Islet precursor cell (in vitro differentiated cells): ENCODE results near the gene TIE1.

Source experiments
- DNase-seq: peaks from one replicate; pipeline ENCODE4 v3.0.0-alpha.2; 2018

Gene TIE1

DNA sequence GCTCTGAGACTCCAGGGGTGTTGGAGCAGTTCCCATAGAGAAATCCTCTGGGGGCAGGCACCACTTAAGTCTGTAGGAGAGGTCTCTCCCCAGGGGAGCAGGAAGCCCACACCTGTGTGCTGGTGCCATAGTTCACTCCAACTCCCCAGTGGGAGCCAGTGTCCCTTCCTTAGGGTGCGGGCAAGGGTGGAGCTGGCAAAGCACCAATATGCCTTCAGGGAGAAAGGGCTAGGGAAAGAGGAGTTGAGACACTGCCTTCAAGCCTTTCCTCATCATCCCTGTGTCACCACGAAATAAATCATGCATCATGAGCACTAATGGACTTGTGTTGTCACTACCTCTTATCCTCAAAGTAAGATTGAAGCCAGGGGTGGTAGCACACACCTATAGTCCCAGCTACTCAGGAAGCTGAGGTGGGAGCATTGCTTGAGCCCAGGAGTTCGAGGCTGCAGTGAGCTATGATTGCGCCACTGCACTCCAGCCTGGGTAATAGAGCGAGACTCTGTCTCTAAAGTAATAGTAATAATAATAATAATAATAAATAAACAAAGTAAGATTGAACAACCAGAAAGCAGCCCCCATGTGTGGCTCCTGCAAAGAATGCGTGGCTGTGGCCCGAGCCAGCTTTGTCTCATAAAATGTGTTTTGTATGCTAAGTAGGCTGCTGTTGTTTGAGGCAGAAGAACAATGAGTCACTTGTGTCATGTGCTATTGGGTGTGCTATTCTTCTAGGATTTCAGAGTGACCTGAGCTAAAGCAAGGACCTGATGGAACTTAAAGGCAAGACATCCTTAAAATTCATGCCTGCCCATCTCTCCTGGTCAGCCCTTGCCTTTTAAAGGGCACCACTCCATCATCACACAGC, 6.7 kb upstream of the TIE1 start:
- no peak for DNase-seq

DNA sequence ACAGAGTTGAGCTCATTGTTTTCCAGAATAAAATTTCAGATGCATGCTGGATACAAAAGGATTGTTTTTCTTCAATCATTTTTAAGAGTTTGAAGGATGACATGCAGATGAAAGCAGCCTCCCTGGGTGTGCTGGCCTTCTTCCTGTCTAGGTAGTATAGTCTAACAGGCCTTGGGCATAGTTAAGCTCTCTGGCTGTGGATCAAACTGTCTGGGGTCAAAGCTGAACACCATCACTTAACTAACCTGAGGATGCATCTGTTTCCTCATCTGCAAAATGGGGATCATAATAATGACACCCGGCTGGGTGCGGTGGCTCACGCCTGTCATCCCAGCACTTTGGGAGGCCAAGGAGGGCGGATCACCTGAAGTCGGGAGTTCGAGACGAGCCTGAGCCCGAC, 6.0 kb upstream of the TIE1 start:
- DNase-seq = no peak

DNA sequence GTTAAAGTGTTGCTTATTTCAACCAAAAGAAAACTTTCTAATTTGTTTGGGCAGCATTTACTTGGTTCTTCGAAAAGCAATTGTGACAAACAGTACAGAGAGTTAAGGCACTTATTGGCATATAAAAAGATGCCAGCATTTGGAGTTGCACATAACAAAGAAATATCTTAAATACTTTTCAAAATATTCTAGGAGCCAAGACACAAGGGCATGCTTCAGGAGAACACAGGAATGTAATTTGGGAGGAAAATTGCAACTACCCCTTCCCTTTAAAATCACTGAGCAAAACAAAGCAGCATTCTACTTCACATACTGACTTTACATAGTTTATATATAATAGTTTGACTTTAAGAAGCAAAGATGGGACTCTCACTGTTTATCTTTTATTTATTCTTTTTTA, 4.6 kb upstream of the TIE1 start:
- no peak for DNase-seq

DNA sequence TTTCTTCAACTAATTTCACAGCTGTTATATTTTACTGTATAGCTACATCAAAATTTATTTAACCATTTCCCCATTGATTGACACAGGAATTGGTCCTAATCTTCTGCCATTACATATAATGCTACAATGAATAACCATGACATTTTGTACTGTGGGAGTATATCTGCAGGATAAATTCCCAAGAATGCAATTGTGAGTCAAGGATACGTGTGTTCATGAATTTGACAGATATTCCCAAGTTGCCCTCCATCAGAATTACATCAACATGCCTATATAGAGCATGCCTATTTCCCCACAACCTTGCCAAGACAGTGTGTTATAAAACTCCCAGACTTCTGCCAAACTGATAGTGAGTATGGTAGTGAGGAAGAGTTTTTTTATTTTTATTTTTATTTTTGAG, 2.7 kb upstream of the TIE1 start:
- no peak for DNase-seq

DNA sequence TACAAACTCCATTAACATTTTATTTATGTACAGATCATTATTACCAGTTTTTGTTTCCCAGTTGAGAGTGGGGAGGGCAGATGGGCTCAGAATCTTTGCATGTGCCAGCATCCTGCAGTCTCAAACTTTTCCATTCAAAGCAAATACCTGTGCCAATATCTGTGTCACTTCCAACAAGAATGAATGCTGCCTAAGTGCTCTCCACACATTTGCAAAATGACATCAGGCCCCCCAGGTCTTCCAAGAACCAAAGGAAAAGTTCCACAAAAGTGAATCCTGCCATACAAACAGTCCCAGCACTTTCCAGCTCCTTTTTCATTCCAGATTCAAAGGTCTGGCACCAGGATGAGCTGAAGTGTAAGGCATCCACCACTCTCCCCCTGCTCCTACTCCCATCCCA, 1.7 kb upstream of the TIE1 start:
- DNase-seq = no peak

DNA sequence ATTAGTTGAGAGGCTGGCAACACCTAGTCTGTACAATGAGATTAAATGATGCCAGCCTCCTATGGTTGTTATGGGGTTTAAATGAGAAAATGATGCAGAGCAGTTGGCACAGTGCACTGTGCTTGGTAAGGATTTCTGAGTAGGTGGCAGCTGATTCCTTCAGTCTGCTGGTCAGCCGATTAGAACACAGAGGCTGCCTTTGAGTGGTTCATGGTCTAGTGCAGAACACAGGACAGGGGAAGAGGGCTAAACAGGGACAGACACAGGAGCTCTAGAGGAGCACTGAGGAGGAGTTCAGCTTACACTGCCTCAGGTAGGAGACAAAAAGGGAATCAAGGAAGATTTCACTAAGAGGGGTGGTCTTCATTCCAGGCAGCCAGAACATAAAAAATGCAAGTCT, 1.4 kb downstream of the TIE1 start:
- no peak for DNase-seq

DNA sequence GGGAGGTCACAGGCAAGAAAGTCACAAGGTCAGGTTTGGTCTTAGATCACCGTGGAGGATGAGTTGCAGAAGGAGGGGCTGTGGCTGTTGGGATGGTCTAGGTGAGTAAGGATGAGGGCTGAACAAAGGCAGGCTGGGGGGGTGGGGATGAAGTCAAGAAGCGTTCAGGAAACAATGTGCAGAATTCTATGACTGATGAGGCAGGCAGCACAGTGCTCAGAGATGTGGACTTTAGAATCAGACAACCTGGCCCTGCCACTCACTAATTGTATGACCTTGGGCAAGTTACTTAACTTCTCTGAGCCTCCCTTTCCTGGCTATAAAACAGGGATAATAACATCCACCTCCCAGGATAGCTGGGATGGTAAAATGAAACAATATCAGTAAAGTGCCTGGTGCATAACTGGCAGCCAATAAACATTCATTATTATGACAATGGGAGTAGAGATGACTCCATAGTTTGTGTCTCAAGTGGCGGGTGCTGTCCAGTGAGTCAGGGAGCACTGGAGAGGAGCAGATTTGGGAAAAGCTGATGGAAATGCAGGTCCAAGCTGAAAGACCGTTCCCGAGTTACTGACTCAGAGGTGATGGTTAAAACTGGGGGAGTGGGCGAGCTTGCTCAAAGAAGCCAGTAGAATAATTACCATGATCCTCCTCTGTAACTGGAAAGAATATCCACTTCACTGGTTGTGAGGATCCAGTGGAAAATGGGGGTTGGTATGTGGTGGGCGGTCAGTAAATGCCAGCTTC, 2.1 kb downstream of the TIE1 start:
- no peak for DNase-seq

DNA sequence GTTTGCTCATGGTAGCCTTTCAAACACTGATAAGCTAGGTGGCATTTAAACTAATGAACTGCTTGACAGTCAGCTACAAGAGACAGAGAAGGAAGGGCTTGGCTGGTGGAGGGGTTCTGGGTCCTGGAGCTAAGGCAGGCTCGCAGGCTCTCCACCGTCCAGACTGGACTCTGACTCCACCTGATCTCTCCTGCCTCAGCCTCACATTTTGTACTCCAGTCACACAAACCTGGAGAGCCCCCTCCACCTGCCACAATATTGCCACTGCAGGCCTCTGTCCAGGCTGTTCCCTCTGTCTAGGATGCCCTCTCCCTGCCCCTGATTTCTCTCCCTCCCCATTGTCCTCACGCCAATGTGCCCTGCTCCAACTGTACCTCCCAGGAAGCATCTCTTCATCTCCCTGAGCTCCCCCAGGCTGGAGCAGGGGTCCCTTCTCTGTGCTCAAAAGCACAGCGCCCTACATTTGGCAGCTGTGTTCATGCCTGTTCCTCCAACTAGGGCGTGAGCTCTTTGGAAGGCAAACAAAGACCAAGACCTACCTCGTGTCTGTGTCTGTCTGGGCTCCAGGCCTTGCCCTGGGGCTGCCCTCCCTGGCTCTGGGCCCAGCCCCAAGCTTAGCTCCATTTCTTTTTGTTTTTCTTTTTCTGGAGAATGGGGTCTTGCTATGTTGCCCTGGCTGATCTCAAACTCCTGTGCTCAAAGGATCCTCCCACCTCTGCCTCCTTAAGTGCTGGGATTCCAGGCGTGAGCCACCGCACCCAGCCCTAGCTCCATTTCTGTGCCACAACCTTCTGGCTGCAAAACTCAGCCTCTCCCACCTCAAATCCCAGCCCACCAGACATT, 2.9 kb downstream of the TIE1 start:
- DNase-seq = no peak

DNA sequence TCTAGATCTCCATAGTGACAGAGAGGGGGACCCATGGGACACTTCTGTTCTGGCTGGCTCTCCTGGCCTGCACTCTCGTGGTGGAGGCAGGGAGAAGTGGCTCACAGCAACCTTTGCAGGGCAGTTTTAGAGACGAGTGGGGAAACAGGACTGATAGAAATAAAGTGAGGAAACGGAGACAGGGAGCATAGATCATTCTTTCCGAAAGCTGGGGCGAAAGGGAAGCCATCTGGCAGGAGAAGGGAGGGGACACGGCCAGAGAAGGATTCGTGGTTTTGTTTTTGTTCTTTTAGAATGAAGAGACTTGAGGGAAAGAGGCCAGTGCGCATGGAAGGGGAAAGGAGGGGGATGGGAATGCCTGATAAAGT, 3.5 kb downstream of the TIE1 start:
- no peak for DNase-seq

DNA sequence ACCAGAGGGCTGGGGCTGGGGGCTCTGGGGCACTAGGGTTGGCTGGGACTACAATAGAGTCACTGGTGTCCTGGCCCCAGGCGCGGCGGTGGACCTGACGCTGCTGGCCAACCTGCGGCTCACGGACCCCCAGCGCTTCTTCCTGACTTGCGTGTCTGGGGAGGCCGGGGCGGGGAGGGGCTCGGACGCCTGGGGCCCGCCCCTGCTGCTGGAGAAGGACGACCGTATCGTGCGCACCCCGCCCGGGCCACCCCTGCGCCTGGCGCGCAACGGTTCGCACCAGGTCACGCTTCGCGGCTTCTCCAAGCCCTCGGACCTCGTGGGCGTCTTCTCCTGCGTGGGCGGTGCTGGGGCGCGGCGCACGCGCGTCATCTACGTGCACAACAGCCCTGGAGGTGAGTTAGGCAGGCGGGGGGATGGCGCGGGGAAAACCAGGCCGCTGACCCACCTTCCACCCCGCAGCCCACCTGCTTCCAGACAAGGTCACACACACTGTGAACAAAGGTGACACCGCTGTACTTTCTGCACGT, 4.1 kb downstream of the TIE1 start:
- no peak for DNase-seq

DNA sequence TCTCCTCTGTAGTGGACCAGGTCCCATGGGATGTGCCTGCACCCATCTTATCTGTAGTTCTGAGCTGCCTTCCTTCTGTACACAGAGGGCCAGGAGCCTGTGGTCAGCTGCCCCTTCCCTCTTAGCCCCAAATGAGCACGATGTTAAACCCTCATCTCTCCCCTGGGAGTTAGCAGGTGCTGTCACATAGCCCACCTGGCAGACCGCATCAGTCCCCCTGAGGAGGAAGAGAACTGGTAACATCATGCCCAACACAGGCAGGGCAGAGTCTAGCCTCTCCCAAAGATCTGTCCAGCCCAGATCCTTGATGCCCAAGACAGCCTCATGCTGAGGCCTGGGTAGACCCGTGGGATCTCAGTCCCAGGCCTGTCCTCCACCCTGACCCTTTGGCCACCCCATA, 4.7 kb downstream of the TIE1 start:
- DNase-seq = no peak

DNA sequence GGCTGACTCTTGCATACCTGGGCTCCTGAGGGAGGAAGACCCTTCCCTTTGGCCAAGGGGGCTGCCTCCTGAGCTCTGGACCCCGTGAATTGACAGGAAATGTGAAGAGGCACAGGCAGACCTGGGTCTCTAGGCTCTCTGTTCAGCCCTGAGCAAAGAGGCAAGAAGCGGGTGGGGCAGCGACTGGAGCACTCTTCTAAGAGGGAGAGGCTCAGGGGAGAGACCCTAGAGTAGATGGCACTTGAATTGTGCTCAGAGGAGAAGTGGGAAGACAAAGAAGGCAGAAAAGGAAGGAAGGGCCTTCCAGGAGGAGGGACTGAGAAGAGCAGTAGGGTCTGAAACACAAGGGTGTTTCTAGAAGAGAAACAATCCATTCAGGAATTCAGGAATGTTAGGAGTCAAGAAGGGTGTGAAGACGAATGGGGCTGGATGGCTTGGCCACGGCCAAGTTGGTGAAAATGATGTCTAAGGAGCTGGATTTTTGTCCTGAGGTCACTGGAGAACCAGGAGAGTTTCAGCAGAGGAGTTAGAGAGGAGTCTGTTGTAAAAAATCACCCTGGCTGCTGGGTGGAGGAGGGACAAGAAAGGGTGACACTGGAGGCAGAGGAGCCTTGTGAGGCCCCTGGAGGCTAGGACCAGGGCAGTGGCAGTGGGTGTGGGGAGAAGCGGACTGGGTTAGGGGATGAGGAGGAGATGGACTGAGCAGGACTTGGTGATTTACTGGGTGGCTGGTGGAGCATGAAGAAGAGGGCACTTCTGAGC, 5.3 kb downstream of the TIE1 start:
- no peak for DNase-seq

DNA sequence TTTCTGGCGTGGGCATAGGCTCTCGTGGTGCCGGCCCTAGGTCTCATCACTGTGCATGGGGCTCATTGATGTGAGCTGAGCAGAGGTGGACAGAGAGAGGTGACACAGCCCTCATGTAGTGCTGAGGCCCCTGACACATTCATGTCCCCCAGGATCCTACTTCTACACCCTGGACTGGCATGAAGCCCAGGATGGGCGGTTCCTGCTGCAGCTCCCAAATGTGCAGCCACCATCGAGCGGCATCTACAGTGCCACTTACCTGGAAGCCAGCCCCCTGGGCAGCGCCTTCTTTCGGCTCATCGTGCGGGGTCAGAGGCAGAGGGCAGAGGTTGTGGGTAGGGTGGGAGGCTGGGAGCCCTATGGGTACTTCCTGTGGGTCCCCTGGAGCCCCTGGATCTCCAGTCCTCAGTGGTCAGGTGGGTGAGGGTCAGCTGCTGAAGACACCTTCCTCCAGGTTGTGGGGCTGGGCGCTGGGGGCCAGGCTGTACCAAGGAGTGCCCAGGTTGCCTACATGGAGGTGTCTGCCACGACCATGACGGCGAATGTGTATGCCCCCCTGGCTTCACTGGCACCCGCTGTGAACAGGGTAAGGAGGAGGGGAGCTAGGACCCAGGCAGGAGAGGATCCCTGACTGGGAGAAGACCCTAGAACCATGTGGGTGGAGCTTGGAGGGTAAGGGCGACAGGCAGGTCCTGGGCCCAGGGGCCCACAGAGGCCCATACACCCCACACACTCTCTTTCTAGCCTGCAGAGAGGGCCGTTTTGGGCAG, 6.1 kb downstream of the TIE1 start:
- DNase-seq = no peak

DNA sequence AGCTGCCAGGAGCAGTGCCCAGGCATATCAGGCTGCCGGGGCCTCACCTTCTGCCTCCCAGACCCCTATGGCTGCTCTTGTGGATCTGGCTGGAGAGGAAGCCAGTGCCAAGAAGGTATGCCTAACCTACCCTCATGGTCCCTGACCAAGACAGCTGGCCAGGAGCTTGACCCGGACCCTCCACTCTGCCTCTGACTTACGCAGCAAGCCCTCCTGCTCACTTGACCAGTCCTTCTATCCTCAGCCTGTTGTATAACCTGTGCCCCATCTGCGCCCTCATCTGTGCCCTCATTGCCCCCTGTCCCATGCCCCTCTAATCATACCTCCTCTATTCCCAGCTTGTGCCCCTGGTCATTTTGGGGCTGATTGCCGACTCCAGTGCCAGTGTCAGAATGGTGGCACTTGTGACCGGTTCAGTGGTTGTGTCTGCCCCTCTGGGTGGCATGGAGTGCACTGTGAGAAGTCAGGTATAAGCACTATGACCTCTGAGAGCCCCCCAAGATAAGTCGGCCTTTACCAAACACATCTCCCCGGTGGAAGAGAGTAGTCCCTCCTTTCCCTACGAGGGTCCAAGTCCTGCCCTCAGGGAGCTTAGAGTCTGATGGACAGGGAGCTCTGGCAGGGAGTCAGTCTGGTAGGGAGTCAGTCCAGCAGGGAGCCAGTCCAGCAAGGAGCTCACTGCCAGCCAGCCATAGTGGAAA, 6.8 kb downstream of the TIE1 start:
- DNase-seq = no peak

DNA sequence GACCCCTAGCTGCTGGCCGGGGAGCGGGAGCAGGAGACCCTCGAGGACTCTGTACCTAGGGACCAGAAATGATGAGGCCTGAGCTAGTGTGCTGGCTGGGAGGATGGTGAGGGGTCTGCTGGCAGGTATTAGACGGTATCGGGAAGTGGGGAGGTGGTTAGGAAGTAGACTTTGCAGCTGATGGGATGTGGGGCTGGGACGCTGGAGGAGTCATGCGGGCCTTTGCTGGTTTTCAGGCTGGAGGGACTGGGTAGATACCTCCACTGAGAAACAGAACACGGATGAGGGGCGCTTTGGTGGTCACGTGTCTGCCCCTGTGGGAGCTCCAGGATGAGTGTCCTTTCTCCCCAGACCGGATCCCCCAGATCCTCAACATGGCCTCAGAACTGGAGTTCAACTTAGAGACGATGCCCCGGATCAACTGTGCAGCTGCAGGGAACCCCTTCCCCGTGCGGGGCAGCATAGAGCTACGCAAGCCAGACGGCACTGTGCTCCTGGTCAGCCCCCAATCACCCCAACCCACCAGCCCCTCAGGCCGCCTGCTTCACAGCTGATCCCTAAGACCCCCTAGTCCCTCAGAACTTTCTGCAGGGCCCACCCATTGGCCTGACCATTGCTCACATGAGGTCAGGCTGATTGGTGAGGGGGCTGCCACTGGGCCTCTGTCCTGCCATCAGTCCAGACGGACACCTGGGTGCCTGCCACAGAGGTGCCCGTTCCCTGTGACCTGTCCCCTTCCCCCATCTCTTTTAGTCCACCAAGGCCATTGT, 8.0 kb downstream of the TIE1 start:
- no peak for DNase-seq

DNA sequence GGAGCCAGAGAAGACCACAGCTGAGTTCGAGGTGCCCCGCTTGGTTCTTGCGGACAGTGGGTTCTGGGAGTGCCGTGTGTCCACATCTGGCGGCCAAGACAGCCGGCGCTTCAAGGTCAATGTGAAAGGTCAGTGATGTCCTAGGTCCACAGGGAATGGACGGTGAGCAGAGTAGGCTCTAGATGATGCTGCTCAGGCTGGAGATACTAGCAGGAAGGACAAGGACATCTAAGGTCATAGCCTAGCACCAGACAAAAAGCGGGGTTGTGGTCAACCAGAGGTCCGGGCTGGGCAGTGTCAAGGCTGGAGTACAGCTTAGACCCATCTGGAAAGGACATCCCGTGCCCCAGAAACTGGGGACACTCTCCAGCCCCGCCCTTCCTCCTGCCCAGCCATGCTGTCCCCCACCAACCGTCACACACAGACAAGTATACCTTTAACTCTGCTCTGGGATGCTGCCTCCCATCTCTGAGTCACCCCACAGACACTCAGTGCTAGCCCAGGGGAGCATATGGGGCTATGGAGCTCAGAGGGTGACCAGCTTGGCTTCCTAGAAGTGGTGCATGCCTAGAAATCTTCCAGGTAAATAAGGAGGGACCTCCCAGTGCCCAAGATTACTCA, 8.7 kb downstream of the TIE1 start:
- no peak for DNase-seq

DNA sequence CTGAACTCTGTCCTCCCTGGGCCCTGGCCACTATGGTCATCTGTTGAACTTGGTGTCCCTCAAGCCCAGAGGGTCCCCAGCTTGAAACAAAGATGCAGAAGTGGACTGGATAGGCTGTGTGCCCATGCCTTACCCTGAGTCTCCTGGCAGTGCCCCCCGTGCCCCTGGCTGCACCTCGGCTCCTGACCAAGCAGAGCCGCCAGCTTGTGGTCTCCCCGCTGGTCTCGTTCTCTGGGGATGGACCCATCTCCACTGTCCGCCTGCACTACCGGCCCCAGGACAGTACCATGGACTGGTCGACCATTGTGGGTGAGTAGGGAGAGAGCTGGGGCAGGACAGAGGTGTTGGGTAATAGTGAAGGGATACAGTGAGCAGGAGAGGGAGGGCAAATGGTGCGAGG, 10.7 kb downstream of the TIE1 start:
- no peak for DNase-seq

DNA sequence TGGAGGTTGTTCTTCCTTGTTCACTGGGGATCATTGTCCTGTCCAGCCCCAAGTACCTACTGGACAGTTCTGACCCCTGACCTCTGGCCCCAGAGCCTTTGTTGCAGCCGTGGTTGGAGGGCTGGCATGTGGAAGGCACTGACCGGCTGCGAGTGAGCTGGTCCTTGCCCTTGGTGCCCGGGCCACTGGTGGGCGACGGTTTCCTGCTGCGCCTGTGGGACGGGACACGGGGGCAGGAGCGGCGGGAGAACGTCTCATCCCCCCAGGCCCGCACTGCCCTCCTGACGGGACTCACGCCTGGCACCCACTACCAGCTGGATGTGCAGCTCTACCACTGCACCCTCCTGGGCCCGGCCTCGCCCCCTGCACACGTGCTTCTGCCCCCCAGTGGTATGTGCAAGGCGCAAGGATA, 11.4 kb downstream of the TIE1 start:
- DNase-seq = no peak

DNA sequence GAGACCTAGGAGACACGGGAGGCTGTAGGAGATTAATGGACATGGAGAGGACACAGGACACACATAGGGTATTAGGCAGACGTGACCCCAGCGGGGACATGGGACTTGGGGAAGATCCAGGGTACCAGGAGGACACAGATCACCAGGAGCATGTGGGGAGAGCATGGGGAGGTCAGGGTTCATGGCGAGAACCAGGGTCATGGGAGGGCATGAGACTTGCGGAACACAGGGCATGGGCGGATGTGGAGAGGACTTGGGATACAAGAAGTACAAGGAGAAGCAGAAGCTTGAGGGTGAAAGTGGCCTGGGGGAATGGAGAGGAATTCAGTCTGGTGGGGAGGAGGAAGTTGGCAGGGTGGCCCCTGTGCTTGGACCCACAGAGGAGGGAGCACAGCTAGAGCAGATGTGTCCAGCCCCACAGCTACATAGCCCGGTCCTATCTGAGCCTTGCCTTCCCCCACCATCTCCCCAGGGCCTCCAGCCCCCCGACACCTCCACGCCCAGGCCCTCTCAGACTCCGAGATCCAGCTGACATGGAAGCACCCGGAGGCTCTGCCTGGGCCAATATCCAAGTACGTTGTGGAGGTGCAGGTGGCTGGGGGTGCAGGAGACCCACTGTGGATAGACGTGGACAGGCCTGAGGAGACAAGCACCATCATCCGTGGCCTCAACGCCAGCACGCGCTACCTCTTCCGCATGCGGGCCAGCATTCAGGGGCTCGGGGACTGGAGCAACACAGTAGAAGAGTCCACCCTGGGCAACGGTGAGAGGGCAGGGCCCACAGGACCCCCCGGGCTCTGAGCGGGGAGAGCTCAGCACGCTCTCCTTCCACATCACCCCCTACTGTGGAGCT, 12.1 kb downstream of the TIE1 start:
- no peak for DNase-seq
